HEK293 (cell line): ENCODE data around the gene RRAGC.

Experiments used
- CTCF ChIA-PET: fragments of 350-600 bp; formaldehyde crosslinking; extraction: SDS; loops from one replicate; lab custom pipeline; 2021; ENCODE audit warnings: antibody characterized with exemption; lab: Yijun Ruan, JAX
- POLR2A ChIA-PET: fragments of 300-600 bp; formaldehyde crosslinking; extraction: SDS; loops from one replicate; lab custom pipeline; 2020; ENCODE audit warnings: antibody characterized with exemption, inconsistent platforms; lab: Yijun Ruan, JAX
- H3K27ac ChIP-seq: fragments of 200-500 bp; sonication (Bioruptor generic); 2 replicates; pipeline ENCODE4 v1.5.1; 2014; ENCODE audit warnings: low read depth, low read length, control low read depth, inconsistent platforms; ENCODE audit errors: extremely low read depth
- H3K36me3 ChIP-seq, 2 experiments: fragments of 200-500 bp in 1 of 2; sonication (Bioruptor generic) in 1 of 2; 1 replicate in 1 of 2; 2 replicates in 1 of 2; pipeline ENCODE4 v1.5.1; 2014 to 2017; ENCODE audit warnings: inconsistent platforms in 2 of 2, low read length in 2 of 2; ENCODE audit not compliant: control insufficient read depth in 2 of 2, insufficient read depth in 1 of 2
- H3K4me1 ChIP-seq: fragments of 200-500 bp; sonication (Bioruptor generic); 2 replicates; pipeline ENCODE4 v1.5.1; 2014; ENCODE audit warnings: mild to moderate bottlenecking, low read length, inconsistent platforms; ENCODE audit not compliant: control insufficient read depth, insufficient read depth
- H3K4me3 ChIP-seq: 2 replicates; pipeline ENCODE4 v1.5.1; 2011; ENCODE audit warnings: low read depth, mild to moderate bottlenecking, control low read depth, low read length, moderate library complexity
- H3K9me3 ChIP-seq: fragments of 200-500 bp; sonication (Bioruptor generic); 2 replicates; pipeline ENCODE4 v1.5.1; 2014; ENCODE audit warnings: low read depth, low read length, inconsistent platforms; ENCODE audit not compliant: control insufficient read depth, insufficient read depth
- BCL11B ChIP-seq: fragments of 450-650 bp; formaldehyde crosslinking; IDR thresholded peaks from 2 replicates; pipeline ENCODE4 v1.5.1; 2016; ENCODE audit warnings: low read depth, missing biosample characterization, missing genetic modification characterization
- HOXA7 ChIP-seq: sonication (generic); formaldehyde crosslinking; IDR thresholded peaks from 2 replicates; pipeline ENCODE4 v1.8.1; 2022; ENCODE audit warnings: missing genetic modification reagents, borderline replicate concordance
- HOXD13 ChIP-seq: sonication (generic); formaldehyde crosslinking; IDR thresholded peaks from 2 replicates; pipeline ENCODE4 v1.8.0; 2022; ENCODE audit warnings: missing genetic modification reagents, borderline replicate concordance
- KLF10 ChIP-seq: fragments of 450-650 bp; IDR thresholded peaks from 2 replicates; pipeline ENCODE4 v1.5.1; 2018; ENCODE audit warnings: missing biosample characterization, mild to moderate bottlenecking, missing genetic modification characterization
- KLF16 ChIP-seq: fragments of 450-650 bp; formaldehyde crosslinking; IDR thresholded peaks from 2 replicates; pipeline ENCODE4 v1.5.1; 2017; ENCODE audit warnings: missing biosample characterization, missing genetic modification characterization
- KLF8 ChIP-seq: fragments of 450-650 bp; formaldehyde crosslinking; IDR thresholded peaks from 2 replicates; pipeline ENCODE4 v1.5.1; 2016; ENCODE audit warnings: missing biosample characterization, missing genetic modification characterization
- MEIS1 ChIP-seq: sonication (generic); formaldehyde crosslinking; IDR thresholded peaks from 2 replicates; pipeline ENCODE4 v1.8.1; 2022; ENCODE audit warnings: missing genetic modification reagents, mild to moderate bottlenecking, borderline replicate concordance
- OSR2 ChIP-seq: fragments of 450-650 bp; formaldehyde crosslinking; IDR thresholded peaks from 2 replicates; pipeline ENCODE4 v1.5.1; 2016; ENCODE audit warnings: missing biosample characterization, missing genetic modification characterization
- SALL2 ChIP-seq: fragments of 450-650 bp; formaldehyde crosslinking; IDR thresholded peaks from 2 replicates; pipeline ENCODE4 v1.5.0; 2017; ENCODE audit warnings: missing biosample characterization, mild to moderate bottlenecking, missing genetic modification characterization, borderline replicate concordance
- SCRT2 ChIP-seq: fragments of 450-650 bp; formaldehyde crosslinking; IDR thresholded peaks from 2 replicates; pipeline ENCODE4 v1.5.1; 2016; ENCODE audit warnings: missing biosample characterization, missing genetic modification characterization
- ZBTB1 ChIP-seq: fragments of 450-650 bp; formaldehyde crosslinking; IDR thresholded peaks from 2 replicates; pipeline ENCODE4 v1.5.1; 2016; ENCODE audit warnings: missing biosample characterization, missing genetic modification characterization
- ZBTB20 ChIP-seq: fragments of 450-650 bp; formaldehyde crosslinking; IDR thresholded peaks from 2 replicates; pipeline ENCODE4 v1.5.1; 2016; ENCODE audit warnings: missing biosample characterization, missing genetic modification characterization
- ZNF121 ChIP-seq: fragments of 450-650 bp; formaldehyde crosslinking; IDR thresholded peaks from 2 replicates; pipeline ENCODE4 v1.5.1; 2016; ENCODE audit warnings: missing biosample characterization, missing genetic modification characterization
- ZNF140 ChIP-seq: fragments of 450-650 bp; formaldehyde crosslinking; IDR thresholded peaks from 2 replicates; pipeline ENCODE4 v1.5.1; 2016; ENCODE audit warnings: missing biosample characterization, missing genetic modification characterization
- ZNF146 ChIP-seq: fragments of 450-650 bp; formaldehyde crosslinking; IDR thresholded peaks from 2 replicates; pipeline ENCODE4 v1.5.1; 2016; ENCODE audit warnings: missing biosample characterization, missing genetic modification characterization
- ZNF157 ChIP-seq: fragments of 450-650 bp; formaldehyde crosslinking; IDR thresholded peaks from 2 replicates; pipeline ENCODE4 v1.5.1; 2016; ENCODE audit warnings: missing biosample characterization, missing genetic modification characterization
- ZNF223 ChIP-seq: fragments of 450-650 bp; formaldehyde crosslinking; IDR thresholded peaks from 2 replicates; pipeline ENCODE4 v1.5.1; 2016; ENCODE audit warnings: missing biosample characterization, missing genetic modification characterization
- ZNF248 ChIP-seq: fragments of 450-650 bp; formaldehyde crosslinking; IDR thresholded peaks from 2 replicates; pipeline ENCODE4 v1.5.1; 2017; ENCODE audit warnings: missing biosample characterization, missing genetic modification characterization
- ZNF311 ChIP-seq: fragments of 450-650 bp; formaldehyde crosslinking; IDR thresholded peaks from 2 replicates; pipeline ENCODE4 v1.5.1; 2017; ENCODE audit warnings: missing biosample characterization, missing genetic modification characterization, borderline replicate concordance
- ZNF324 ChIP-seq: fragments of 450-650 bp; formaldehyde crosslinking; IDR thresholded peaks from 2 replicates; pipeline ENCODE4 v1.5.1; 2016; ENCODE audit warnings: missing biosample characterization, missing genetic modification characterization
- ZNF510 ChIP-seq: fragments of 450-650 bp; formaldehyde crosslinking; IDR thresholded peaks from 2 replicates; pipeline ENCODE4 v1.5.1; 2018; ENCODE audit warnings: mild to moderate bottlenecking, missing genetic modification characterization, missing biosample characterization; ENCODE audit not compliant: insufficient replicate concordance
- ZNF558 ChIP-seq: fragments of 450-650 bp; formaldehyde crosslinking; IDR thresholded peaks from 2 replicates; pipeline ENCODE4 v1.5.1; 2016; ENCODE audit warnings: missing biosample characterization, missing genetic modification characterization
- ZNF654 ChIP-seq: fragments of 450-650 bp; formaldehyde crosslinking; IDR thresholded peaks from 2 replicates; pipeline ENCODE4 v1.5.1; 2016; ENCODE audit warnings: low read depth, missing biosample characterization, missing genetic modification characterization
- ZNF664 ChIP-seq: fragments of 450-650 bp; formaldehyde crosslinking; IDR thresholded peaks from 2 replicates; pipeline ENCODE4 v1.5.1; 2016; ENCODE audit warnings: missing biosample characterization, missing genetic modification characterization
- ZNF776 ChIP-seq: fragments of 450-650 bp; formaldehyde crosslinking; IDR thresholded peaks from 2 replicates; pipeline ENCODE4 v1.5.0; 2017; ENCODE audit warnings: missing biosample characterization, missing genetic modification characterization, borderline replicate concordance
- ZNF843 ChIP-seq: fragments of 450-650 bp; formaldehyde crosslinking; IDR thresholded peaks from 2 replicates; pipeline ENCODE4 v1.5.1; 2016; ENCODE audit warnings: missing biosample characterization, missing genetic modification characterization
- TF ChIP-seq, protein P1 (sequence below): fragments of 450-650 bp; formaldehyde crosslinking; IDR thresholded peaks from 2 replicates; pipeline ENCODE4 v1.5.1; 2016; ENCODE audit warnings: missing biosample characterization, missing genetic modification characterization
- TF ChIP-seq, protein P2 (sequence below): sonication (generic); formaldehyde crosslinking; IDR thresholded peaks from 2 replicates; pipeline ENCODE4 v1.8.1; 2022; ENCODE audit warnings: mild to moderate bottlenecking, moderate library complexity, missing genetic modification reagents
- TF ChIP-seq, protein P3 (sequence below): fragments of 450-650 bp; formaldehyde crosslinking; IDR thresholded peaks from 2 replicates; pipeline ENCODE4 v1.5.1; 2017; ENCODE audit warnings: missing biosample characterization, missing genetic modification characterization

Gene RRAGC

DNA sequence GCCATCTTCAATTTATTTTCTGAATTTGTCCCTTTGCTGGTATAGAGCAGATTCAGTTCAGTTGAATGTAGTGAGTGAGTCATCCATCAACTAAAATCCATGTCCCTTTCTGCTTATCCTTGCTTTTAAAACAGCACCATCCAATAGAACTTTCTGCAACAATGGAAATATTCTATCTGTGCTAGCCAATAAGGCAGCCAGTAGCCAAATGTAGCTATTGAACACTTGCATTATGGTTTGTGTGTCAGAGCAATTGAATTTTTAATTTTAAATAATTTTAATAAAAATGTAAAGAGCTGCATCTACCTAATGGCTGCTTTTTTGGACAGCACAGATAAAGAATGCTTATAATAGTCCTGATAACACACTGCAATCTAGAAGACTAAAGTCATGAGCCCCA, 21.9 kb upstream of the RRAGC start, which contains the start of gene GJA9:
Gene GJA9, minus strand, starts transcription at position 101 of the 400 bp plus-strand sequence. CDS start 5,489 bp downstream, outside the sequence.
- Histone ChIP-seq H3K4me3 (no peak within 1 kb of the TSS), H3K9me3 (no peaks in the 10 kb centered on the region), H3K36me3 (no peaks in the 10 kb centered on the region; a peak in 1 of 3 replicates), H3K27ac (no peak within 1 kb of the TSS), H3K4me1 (no peaks in the 10 kb centered on the region)
- ChIA-PET POLR2A (interaction anchor here (0.8 to 1.1 kb wide), 2 partner anchors 8 to 115 kb away, joined by 3 to 6 read pairs; partner anchors contain the start of gene MYCBP), CTCF (interaction anchor here (0.6 to 2.0 kb wide), 3 partner anchors 12 to 380 kb away, joined by 3 to 6 read pairs (median 4); no protein-coding TSS in a partner anchor)
- TF ChIP-seq ZNF248 (tag by site-specific recombination) (no peak), OSR2 (tag by site-specific recombination) (no peak), SCRT2 (no peak), KLF8 (tag by site-specific recombination) (no peak), ZNF510 (tag by site-specific recombination) (no peak), KLF16 (tag by site-specific recombination) (no peak), ZNF223 (tag by site-specific recombination) (no peak), HOXD13 (CRISPR knock-in tag) (no peak), ZNF121 (tag by site-specific recombination) (no peak), HOXA7 (no peak), ZNF311 (tag by site-specific recombination) (no peak), ZNF776 (no peak), ZNF324 (tag by site-specific recombination) (no peak), ZNF664 (tag by site-specific recombination) (no peak), ZNF157 (tag by site-specific recombination) (no peak)
- TF ChIP-seq, protein P1, sequence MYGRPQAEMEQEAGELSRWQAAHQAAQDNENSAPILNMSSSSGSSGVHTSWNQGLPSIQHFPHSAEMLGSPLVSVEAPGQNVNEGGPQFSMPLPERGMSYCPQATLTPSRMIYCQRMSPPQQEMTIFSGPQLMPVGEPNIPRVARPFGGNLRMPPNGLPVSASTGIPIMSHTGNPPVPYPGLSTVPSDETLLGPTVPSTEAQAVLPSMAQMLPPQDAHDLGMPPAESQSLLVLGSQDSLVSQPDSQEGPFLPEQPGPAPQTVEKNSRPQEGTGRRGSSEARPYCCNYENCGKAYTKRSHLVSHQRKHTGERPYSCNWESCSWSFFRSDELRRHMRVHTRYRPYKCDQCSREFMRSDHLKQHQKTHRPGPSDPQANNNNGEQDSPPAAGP (tag by site-specific recombination) = no peak

DNA sequence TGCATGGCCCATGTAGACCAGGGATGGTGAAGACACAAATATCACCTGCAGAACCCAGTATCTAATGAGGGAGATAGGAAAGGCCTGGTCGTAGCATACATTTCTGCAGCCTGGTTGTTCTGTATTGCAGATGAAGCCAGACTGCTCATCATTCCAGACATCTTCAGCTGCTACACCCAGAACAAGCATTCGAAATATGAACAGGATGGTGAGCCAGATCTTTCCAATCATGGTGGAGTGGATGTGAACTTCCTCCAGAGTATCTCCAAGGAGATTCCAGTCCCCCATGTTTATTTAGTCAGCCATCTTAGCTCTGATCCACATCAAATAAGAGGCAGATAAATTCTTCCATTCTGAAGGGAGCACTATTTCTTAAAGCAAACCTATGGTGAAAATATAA, 16.2 kb upstream of the RRAGC start:
- Histone ChIP-seq H3K4me3 (no peak overlapping the region), H3K36me3 (peaks cover 0 to 3% of the 10 kb centered on the region in 2 experiments; a peak in 2 of 3 replicates), H3K27ac (no peak overlapping the region), H3K9me3 (no peaks in the 10 kb centered on the region), H3K4me1 (peaks cover 4% of the 10 kb centered on the region; the same call in 1 of the 2 replicates)
- POLR2A ChIA-PET = interaction anchor here (0.7 kb wide), 1 partner anchor 14 kb away, joined by 3 read pairs; no protein-coding TSS in a partner anchor
- CTCF ChIA-PET = interaction anchor here (0.6 kb wide), 1 partner anchor 219 kb away, joined by 5 read pairs; no protein-coding TSS in a partner anchor
- TF ChIP-seq, protein P2, sequence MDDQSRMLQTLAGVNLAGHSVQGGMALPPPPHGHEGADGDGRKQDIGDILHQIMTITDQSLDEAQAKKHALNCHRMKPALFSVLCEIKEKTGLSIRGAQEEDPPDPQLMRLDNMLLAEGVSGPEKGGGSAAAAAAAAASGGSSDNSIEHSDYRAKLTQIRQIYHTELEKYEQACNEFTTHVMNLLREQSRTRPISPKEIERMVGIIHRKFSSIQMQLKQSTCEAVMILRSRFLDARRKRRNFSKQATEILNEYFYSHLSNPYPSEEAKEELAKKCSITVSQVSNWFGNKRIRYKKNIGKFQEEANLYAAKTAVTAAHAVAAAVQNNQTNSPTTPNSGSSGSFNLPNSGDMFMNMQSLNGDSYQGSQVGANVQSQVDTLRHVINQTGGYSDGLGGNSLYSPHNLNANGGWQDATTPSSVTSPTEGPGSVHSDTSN = no peak
- no peak for TF ChIP-seq ZNF146 (tag by site-specific recombination)
- no peak for TF ChIP-seq ZBTB1 (tag by site-specific recombination)
- TF ChIP-seq ZBTB20 (tag by site-specific recombination) = no peak
- TF ChIP-seq BCL11B (tag by site-specific recombination) = no peak
- TF ChIP-seq MEIS1 (CRISPR knock-in tag) = no peak
- TF ChIP-seq ZNF654 (tag by site-specific recombination) = no peak
- TF ChIP-seq, protein P3, sequence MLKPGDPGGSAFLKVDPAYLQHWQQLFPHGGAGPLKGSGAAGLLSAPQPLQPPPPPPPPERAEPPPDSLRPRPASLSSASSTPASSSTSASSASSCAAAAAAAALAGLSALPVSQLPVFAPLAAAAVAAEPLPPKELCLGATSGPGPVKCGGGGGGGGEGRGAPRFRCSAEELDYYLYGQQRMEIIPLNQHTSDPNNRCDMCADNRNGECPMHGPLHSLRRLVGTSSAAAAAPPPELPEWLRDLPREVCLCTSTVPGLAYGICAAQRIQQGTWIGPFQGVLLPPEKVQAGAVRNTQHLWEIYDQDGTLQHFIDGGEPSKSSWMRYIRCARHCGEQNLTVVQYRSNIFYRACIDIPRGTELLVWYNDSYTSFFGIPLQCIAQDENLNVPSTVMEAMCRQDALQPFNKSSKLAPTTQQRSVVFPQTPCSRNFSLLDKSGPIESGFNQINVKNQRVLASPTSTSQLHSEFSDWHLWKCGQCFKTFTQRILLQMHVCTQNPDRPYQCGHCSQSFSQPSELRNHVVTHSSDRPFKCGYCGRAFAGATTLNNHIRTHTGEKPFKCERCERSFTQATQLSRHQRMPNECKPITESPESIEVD (tag by site-specific recombination) = no peak
- TF ChIP-seq ZNF558 (tag by site-specific recombination) = no peak
- no peak for TF ChIP-seq ZNF140 (tag by site-specific recombination)
- TF ChIP-seq SALL2 = no peak
- no peak for TF ChIP-seq KLF10 (tag by site-specific recombination)
- TF ChIP-seq ZNF843 (tag by site-specific recombination) = no peak
